Lower leg skin (tissue), 3 donors: ENCODE results near the gene PGA5.
"Not testable (repeated sequence)": the region's sequence is repeated elsewhere in the genome, so short reads cannot be mapped to it uniquely, and the experiment has no call there.

ENCODE experiments used
- CTCF ChIP-seq, 3 donors: fragments of 450-650 bp; IDR thresholded peaks; one replicate each; pipeline ENCODE4 v1.5.1; 2016; ENCODE audit warnings: antibody characterized with exemption in 3 of 3, mild to moderate bottlenecking in 3 of 3, moderate library complexity in 2 of 3
- POLR2A ChIP-seq, 2 donors: fragments of 450-650 bp; IDR thresholded peaks; one replicate each; pipeline ENCODE4 v1.6.1; 2016 to 2017; ENCODE audit warnings: antibody characterized with exemption in 2 of 2, mild to moderate bottlenecking in 1 of 2, moderate library complexity in 1 of 2

- TF ChIP-seq CTCF, POLR2A (IDR thresholded peaks at IDR 0.05): not testable (repeated sequence)
These were observed 9.4 kb upstream of the PGA5 start for GRCh38 chr11:61231585-61231984.
